CD8-positive, alpha-beta memory T cell (primary cell): ENCODE measurements around the gene SEMA6A. TPM values are rescaled to one million over a fixed set of nuclear protein-coding genes. Genes with fewer than 3 reads are reported as not detected.

Experiments
- CTCF ChIA-PET: fragments of 350-600 bp; sonication (Branson Sonifier 250); formaldehyde crosslinking; loops from one replicate; lab custom pipeline; 2021; ENCODE audit warnings: antibody characterized with exemption; lab: Charles Lee
- POLR2A ChIA-PET: fragments of 350-600 bp; sonication (Branson Sonifier 250); formaldehyde crosslinking; loops from one replicate; lab custom pipeline; 2021; ENCODE audit warnings: antibody characterized with exemption; lab: Charles Lee
- DNase-seq, 5 donors: peaks; one replicate each; pipeline versions ENCODE4 v3.0.0 to v3.0.0-alpha.2; 2020 to 2022; ENCODE audit warnings: mixed read lengths in 1 of 5
- H3K27ac ChIP-seq: one replicate; pipeline ENCODE4 v1.7.0; 2013; ENCODE audit warnings: low read depth, mild to moderate bottlenecking, low read length, moderate library complexity
- H3K27me3 ChIP-seq: 2 replicates; pipeline ENCODE4 v1.7.0; 2013; ENCODE audit warnings: low read length, mild to moderate bottlenecking; ENCODE audit not compliant: insufficient read depth, poor library complexity, severe bottlenecking
- H3K36me3 ChIP-seq: 2 replicates; pipeline ENCODE4 v1.7.0; 2013; ENCODE audit warnings: mild to moderate bottlenecking, low read length, moderate library complexity; ENCODE audit not compliant: insufficient read depth
- H3K4me1 ChIP-seq: 2 replicates; pipeline ENCODE4 v1.7.0; 2013; ENCODE audit warnings: mild to moderate bottlenecking, low read length, moderate library complexity; ENCODE audit not compliant: insufficient read depth
- H3K4me3 ChIP-seq: 2 replicates; pipeline ENCODE4 v1.7.0; 2013; ENCODE audit warnings: mild to moderate bottlenecking, low read length
- H3K9me3 ChIP-seq: 2 replicates; pipeline ENCODE4 v1.7.0; 2013; ENCODE audit warnings: mild to moderate bottlenecking, low read length
- H3K27ac Mint-ChIP-seq, 8 donors: one replicate each; pipeline ENCODE4 v1.8.0; 2020 to 2021; ENCODE audit warnings: mixed read lengths in 8 of 8, mild to moderate bottlenecking in 6 of 8, inconsistent platforms in 3 of 8, moderate library complexity in 3 of 8
- H3K27me3 Mint-ChIP-seq, 2 donors: one replicate each; pipeline ENCODE4 v1.8.0; 2020 to 2021; ENCODE audit warnings: mixed read lengths in 2 of 2, mild to moderate bottlenecking in 1 of 2, moderate library complexity in 1 of 2
- H3K36me3 Mint-ChIP-seq, 3 donors: one replicate each; pipeline ENCODE4 v1.8.0; 2020 to 2021; ENCODE audit warnings: mixed read lengths in 3 of 3, inconsistent platforms in 1 of 3, mild to moderate bottlenecking in 1 of 3
- H3K4me1 Mint-ChIP-seq, 3 donors: one replicate each; pipeline ENCODE4 v1.8.0; 2020 to 2021; ENCODE audit warnings: mixed read lengths in 3 of 3, inconsistent platforms in 1 of 3, mild to moderate bottlenecking in 1 of 3
- H3K4me3 Mint-ChIP-seq, 7 donors: one replicate each; pipeline ENCODE4 v1.8.0; 2020 to 2021; ENCODE audit warnings: mixed read lengths in 7 of 7, mild to moderate bottlenecking in 6 of 7, moderate library complexity in 4 of 7, inconsistent platforms in 2 of 7
- H3K9me3 Mint-ChIP-seq, 5 donors: one replicate each; pipeline ENCODE4 v1.8.0; 2020 to 2022; ENCODE audit warnings: mixed read lengths in 5 of 5, mild to moderate bottlenecking in 3 of 5, moderate library complexity in 2 of 5, inconsistent platforms in 1 of 5
- polyA plus RNA-seq: library from polyadenylated mRNA; unstranded; fragments of 300-500 nt; fragmentation: Illumina TruSeq; gene quantifications from one replicate; pipeline ENCODE4 v1.2.3, GENCODE V29; 2021
- total RNA-seq, 2 experiments: library from RNA; stranded (reverse); gene quantifications; one replicate each; pipeline ENCODE4 v1.2.3, GENCODE V29; 2021

The SEMA6A gene
- total and polyA plus RNA-seq, 3 experiments from 2014 or later, result 0.49 TPM; not detected in 2

DNA sequence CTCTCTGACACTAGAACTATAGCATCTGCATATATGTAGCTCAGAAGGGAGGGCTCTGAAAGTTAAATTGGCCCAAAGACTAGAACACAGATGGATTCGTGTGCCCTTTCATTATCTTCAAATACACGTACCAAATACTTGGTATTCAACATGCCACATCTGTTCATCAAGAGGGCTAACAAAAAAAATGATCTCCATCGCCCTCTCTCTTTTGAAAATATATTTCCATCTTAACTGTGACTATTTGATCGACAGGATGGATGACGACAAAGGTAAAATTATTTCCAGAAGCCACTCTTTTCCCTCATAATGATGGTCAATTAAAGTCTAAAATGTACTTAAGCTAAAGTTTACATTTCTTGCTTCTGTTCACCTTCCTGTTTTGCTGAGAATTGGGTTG, 77.0 kb downstream of the SEMA6A start:
- Histone ChIP-seq H3K27me3 (no peaks in the 10 kb centered on the region), H3K4me1 (no peaks in the 10 kb centered on the region), H3K27ac (no peak overlapping the region), H3K36me3 (no peaks in the 10 kb centered on the region), H3K9me3 (no peaks in the 10 kb centered on the region), H3K4me3 (no peak overlapping the region)
- Mint-ChIP-seq H3K9me3 (no peaks in the 10 kb centered on the region), H3K4me3 (no peak overlapping the region), H3K36me3 (peaks cover 0 to 17% (median 0%) of the 10 kb centered on the region in 3 donors), H3K27ac (peak overlapping the region in 1 of 8 donors; percentile 77), H3K27me3 (peaks cover 0 to 1% of the 10 kb centered on the region in 2 donors), H3K4me1 (no peaks in the 10 kb centered on the region)
- DNase-seq, result no peak
- ChIA-PET CTCF (no interaction called here), POLR2A (no interaction called here)

DNA sequence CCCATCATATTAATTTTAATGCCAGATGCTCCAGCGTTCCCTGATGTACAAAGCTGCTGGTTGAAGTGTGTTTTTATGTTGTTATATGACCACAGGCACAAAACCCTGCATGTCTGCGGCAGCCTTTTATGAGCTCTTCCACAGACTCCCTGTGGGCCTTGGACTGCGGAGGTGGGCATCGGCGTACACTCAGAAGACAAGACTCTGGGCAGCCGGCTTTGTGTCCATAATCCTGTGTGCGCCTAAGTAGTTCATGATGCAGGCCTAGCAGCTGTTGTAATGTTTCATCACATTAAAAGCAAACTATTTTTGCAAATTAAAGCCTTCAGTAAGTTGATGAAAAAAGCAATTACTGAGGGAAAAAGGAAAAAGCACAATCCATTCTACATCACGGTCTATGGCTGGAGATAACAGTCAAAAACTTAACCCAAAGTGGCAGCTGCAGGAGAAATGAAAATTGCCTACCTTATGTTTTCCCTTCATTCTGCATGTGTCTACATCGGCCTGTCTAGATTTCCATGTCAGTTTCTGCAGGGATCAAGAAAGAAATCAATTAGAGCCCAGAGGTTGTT, 78.8 kb downstream of the SEMA6A start:
- Histone ChIP-seq H3K4me3 (no peak overlapping the region), H3K36me3 (no peaks in the 10 kb centered on the region), H3K4me1 (no peaks in the 10 kb centered on the region), H3K27ac (no peak overlapping the region), H3K27me3 (no peaks in the 10 kb centered on the region), H3K9me3 (no peaks in the 10 kb centered on the region)
- no peak for DNase-seq
- Mint-ChIP-seq H3K36me3 (peaks cover 0 to 17% (median 0%) of the 10 kb centered on the region in 3 donors), H3K9me3 (no peaks in the 10 kb centered on the region), H3K4me1 (peaks cover 2 to 16% (median 10%) of the 10 kb centered on the region in 3 donors), H3K27ac (no peak overlapping the region), H3K4me3 (no peak overlapping the region), H3K27me3 (no peaks in the 10 kb centered on the region)
- CTCF ChIA-PET, result interaction anchor here (0.6 kb wide), 1 partner anchor 353 kb away, joined by 3 read pairs; no protein-coding TSS in a partner anchor
- POLR2A ChIA-PET, result no interaction called here

DNA sequence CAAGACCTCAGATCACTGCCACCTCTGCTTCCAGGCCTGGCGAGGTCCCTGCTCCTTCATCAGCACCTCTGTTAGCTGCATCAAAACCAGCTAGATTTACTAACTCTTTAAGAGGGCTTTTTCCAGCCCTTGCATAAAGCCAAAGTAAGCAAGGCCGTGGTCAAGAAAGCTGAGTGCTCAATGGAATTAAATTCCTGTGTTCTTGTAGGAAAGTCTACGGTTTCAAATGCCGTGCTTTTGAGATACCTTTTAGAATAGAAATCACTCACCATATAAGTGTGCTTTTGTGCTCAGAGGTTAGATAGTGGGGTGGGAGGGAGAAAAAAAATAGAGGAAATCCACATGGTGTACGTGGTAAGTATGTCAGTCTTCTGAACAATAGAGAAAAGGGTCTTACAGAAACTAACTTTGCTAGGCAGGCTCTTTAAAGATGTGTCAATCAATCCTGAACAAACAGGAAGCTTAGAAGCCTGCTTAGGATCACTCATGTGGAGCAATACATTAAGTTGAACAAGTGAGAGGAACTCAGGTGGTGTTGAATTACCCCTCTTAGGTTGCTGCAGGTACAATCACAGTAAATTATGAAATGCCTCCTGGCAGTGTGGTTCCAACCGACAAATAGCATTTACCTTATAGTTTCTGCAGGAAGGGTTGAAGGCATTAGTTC, 79.7 kb downstream of the SEMA6A start:
- Histone ChIP-seq H3K4me3 (no peak overlapping the region), H3K27me3 (no peaks in the 10 kb centered on the region), H3K36me3 (no peaks in the 10 kb centered on the region), H3K4me1 (no peaks in the 10 kb centered on the region), H3K9me3 (no peaks in the 10 kb centered on the region), H3K27ac (no peak overlapping the region)
- Mint-ChIP-seq H3K36me3 (peaks cover 0 to 14% (median 0%) of the 10 kb centered on the region in 3 donors), H3K27me3 (no peaks in the 10 kb centered on the region), H3K27ac (no peak overlapping the region), H3K9me3 (no peaks in the 10 kb centered on the region), H3K4me1 (peaks cover 2 to 16% (median 10%) of the 10 kb centered on the region in 3 donors), H3K4me3 (no peak overlapping the region)
- DNase-seq, result no peak
- POLR2A ChIA-PET, result no interaction called here
- CTCF ChIA-PET, result no interaction called here

DNA sequence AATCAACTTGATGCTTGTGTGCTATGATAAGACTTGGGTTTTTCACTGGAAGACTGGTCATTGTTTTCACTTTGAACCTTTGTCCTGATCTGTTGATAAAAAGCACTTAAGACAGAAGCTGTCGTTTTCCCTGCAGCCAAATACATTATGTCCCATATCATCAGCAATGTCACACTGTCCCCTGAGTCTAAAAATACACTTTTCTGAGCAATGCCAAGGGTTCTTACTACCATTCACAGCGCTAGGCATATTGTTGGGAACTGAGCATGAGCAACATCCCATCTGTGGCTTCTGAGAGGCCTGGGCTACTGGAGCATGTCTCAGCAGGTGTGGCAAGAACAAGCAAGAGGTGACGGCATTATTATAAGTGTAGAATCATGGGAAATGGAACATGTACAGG, 81.8 kb downstream of the SEMA6A start:
- H3K9me3 Mint-ChIP-seq, result no peaks in the 10 kb centered on the region
- POLR2A ChIA-PET, result no interaction called here

DNA sequence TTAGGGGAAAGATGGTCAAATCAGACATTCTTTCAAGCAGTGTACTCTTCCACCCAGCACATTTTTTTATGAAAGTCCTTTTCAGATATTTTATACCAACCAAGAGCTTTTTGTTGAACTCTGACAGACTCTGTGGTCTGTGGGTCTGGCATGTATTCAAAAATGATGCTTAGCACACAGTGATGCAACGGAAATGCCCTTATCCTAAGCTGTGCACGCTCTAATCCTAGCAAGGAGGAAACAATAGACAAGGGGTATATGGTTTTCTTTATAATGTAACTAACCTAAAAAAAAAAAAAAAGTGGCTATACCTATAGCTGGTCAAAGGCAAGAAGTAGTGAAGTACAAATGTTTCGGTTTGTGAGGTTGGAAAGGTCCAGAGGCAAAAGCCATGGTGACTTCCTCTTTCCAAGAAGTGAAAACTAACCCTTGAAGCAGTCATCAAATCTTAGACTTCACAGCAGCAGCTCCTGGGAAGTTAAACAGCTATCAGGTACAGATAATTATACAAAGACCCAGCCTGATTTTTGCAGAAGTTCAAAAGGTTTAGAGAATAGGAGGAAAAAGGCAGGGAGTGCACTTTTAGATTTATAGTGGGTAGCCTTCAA, 82.5 kb downstream of the SEMA6A start:
- ChIA-PET CTCF (no interaction called here), POLR2A (no interaction called here)
- H3K4me1 ChIP-seq, result no peaks in the 10 kb centered on the region
- Mint-ChIP-seq H3K27me3 (no peaks in the 10 kb centered on the region), H3K4me1 (peaks cover 2 to 16% (median 10%) of the 10 kb centered on the region in 3 donors), H3K4me3 (no peak overlapping the region), H3K27ac (peak overlapping the region in 1 of 8 donors; percentile 29), H3K36me3 (peaks cover 0 to 7% (median 0%) of the 10 kb centered on the region in 3 donors), H3K9me3 (no peaks in the 10 kb centered on the region)
- no peaks in the 10 kb centered on the region for H3K36me3 ChIP-seq
- peak in 2 of 5 donors; percentile 15 to 24 for DNase-seq
- no peak overlapping the region for H3K4me3 ChIP-seq
- no peaks in the 10 kb centered on the region for H3K27me3 ChIP-seq
- H3K9me3 ChIP-seq, result no peaks in the 10 kb centered on the region
- no peak overlapping the region for H3K27ac ChIP-seq

More for the DNA sequence above, 81.8 kb downstream of the SEMA6A start:
- H3K27me3 Mint-ChIP-seq, result no peaks in the 10 kb centered on the region
- H3K4me3 Mint-ChIP-seq, result no peak overlapping the region
- peak overlapping the region in 1 of 8 donors; percentile 24 for H3K27ac Mint-ChIP-seq
- H3K27ac ChIP-seq, result no peak overlapping the region
- H3K36me3 ChIP-seq, result no peaks in the 10 kb centered on the region
- H3K4me3 ChIP-seq, result no peak overlapping the region
- DNase-seq, result no peak
- H3K27me3 ChIP-seq, result no peaks in the 10 kb centered on the region
- H3K36me3 Mint-ChIP-seq, result peaks cover 0 to 11% (median 0%) of the 10 kb centered on the region in 3 donors
- peaks cover 2 to 16% (median 10%) of the 10 kb centered on the region in 3 donors for H3K4me1 Mint-ChIP-seq
- no peaks in the 10 kb centered on the region for H3K9me3 ChIP-seq
- H3K4me1 ChIP-seq, result no peaks in the 10 kb centered on the region
- CTCF ChIA-PET, result no interaction called here

DNA sequence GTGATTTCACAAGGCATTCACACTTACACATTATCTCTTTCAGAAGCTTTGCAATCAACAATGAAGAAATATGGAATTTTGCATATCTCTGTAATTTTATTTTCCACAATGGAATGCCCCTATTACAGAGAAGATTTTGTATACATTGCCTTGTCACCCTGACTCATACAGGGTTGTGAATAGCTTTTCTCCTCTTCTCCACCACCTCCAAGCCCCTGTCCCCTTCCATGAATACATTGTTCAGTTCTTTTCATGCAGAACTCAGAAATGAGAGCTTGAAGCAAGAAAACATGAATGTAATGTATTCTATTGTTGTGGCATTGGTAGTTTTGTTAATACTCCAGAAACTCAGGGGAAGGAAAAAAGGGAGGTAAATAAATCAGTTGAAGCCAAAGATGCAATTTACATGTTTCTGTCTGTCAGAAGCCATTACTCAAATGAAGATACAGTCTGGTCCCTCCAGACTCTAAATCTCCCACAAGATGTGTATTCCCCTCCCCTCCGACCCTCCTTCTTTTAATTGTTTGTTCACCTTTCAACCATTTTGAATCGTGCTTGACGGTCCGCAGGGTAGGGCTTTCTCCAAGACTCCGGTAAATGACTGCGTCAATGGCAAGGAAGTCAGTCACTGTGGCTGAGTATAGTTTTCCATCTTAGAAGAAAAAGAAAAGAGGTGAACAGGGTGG, 86.1 kb downstream of the SEMA6A start:
- H3K36me3 ChIP-seq, result no peaks in the 10 kb centered on the region
- Mint-ChIP-seq H3K9me3 (no peaks in the 10 kb centered on the region), H3K4me3 (no peak overlapping the region), H3K27me3 (no peaks in the 10 kb centered on the region), H3K36me3 (no peaks in the 10 kb centered on the region), H3K27ac (no peak overlapping the region), H3K4me1 (peaks cover 2 to 16% (median 10%) of the 10 kb centered on the region in 3 donors)
- POLR2A ChIA-PET, result no interaction called here
- CTCF ChIA-PET, result no interaction called here
- no peaks in the 10 kb centered on the region for H3K4me1 ChIP-seq
- no peak for DNase-seq
- no peaks in the 10 kb centered on the region for H3K9me3 ChIP-seq
- no peak overlapping the region for H3K4me3 ChIP-seq
- no peak overlapping the region for H3K27ac ChIP-seq
- no peaks in the 10 kb centered on the region for H3K27me3 ChIP-seq

DNA sequence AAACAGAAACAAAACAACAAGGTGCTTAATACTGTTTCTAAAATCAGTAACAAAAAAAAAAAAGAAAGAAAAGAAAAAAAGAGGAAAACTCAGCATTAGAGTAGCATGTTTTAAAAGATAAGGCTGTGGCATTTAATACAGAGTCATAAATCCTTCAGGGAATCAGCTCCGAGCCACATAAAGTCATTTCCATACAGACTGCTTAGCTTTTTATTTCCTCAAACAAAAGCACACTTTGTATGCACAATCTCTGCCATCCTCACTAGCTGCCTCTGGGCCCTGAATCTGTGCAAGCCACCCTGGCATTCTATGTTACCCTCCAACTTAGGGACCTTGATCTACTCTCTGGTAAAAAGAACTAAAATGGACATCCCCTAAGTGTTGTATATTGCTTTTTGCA, 87.6 kb downstream of the SEMA6A start:
- no peaks in the 10 kb centered on the region for H3K27me3 Mint-ChIP-seq
- CTCF ChIA-PET, result no interaction called here
- DNase-seq, result no peak
- no peak overlapping the region for H3K4me3 ChIP-seq
- no peaks in the 10 kb centered on the region for H3K9me3 Mint-ChIP-seq
- H3K36me3 ChIP-seq, result no peaks in the 10 kb centered on the region
- H3K9me3 ChIP-seq, result no peaks in the 10 kb centered on the region
- H3K27ac ChIP-seq, result no peak overlapping the region
- peaks cover 0 to 7% (median 0%) of the 10 kb centered on the region in 3 donors for H3K36me3 Mint-ChIP-seq
- H3K4me3 Mint-ChIP-seq, result no peak overlapping the region
- no peak overlapping the region for H3K27ac Mint-ChIP-seq
- peaks cover under 1 to 12% (median 7%) of the 10 kb centered on the region in 3 donors for H3K4me1 Mint-ChIP-seq
- H3K27me3 ChIP-seq, result no peaks in the 10 kb centered on the region
- no peaks in the 10 kb centered on the region for H3K4me1 ChIP-seq
- POLR2A ChIA-PET, result no interaction called here

DNA sequence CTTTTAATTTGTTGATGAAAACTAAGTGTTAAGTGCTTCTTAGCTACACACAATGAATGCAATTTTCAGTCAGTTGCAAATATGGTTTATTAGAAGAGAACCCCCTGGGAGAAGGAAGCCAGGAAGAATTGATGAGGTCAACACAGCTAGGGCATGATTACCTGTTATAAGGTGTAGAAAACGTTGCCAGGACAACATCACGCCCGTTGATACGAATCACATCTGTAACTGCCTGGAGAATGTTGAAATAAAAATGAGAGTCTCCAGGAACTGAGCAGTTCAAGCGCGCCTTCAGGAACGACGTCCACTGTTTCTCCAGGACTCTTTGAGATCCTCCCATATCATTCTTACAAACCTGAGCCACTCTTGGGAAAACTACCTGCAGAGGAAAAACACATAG, 88.0 kb downstream of the SEMA6A start:
- peaks cover 0 to 7% (median 3%) of the 10 kb centered on the region in 3 donors for H3K4me1 Mint-ChIP-seq
- ChIA-PET CTCF (no interaction called here), POLR2A (no interaction called here)
- Histone ChIP-seq H3K9me3 (no peaks in the 10 kb centered on the region), H3K4me3 (no peak overlapping the region), H3K27ac (no peak overlapping the region), H3K27me3 (no peaks in the 10 kb centered on the region), H3K36me3 (no peaks in the 10 kb centered on the region), H3K4me1 (no peaks in the 10 kb centered on the region)
- H3K27ac Mint-ChIP-seq, result no peak overlapping the region
- H3K4me3 Mint-ChIP-seq, result no peak overlapping the region
- no peak for DNase-seq
- peaks cover 0 to 8% (median 0%) of the 10 kb centered on the region in 3 donors for H3K36me3 Mint-ChIP-seq
- H3K9me3 Mint-ChIP-seq, result no peaks in the 10 kb centered on the region
- no peaks in the 10 kb centered on the region for H3K27me3 Mint-ChIP-seq
